ENCODE data around the gene SLC5A11.

GRCh38 chr16:24822542-24822941 is 23.2 kb upstream of the SLC5A11 start:
- TF ChIP-seq CTCF (IDR thresholded peaks at IDR 0.05) (no peak), POLR2A (IDR thresholded peaks at IDR 0.05) (no peak)

Data from testis (tissue), 2 donors.